ENCODE results near the gene C11orf42.

The C11orf42 gene

DNA sequence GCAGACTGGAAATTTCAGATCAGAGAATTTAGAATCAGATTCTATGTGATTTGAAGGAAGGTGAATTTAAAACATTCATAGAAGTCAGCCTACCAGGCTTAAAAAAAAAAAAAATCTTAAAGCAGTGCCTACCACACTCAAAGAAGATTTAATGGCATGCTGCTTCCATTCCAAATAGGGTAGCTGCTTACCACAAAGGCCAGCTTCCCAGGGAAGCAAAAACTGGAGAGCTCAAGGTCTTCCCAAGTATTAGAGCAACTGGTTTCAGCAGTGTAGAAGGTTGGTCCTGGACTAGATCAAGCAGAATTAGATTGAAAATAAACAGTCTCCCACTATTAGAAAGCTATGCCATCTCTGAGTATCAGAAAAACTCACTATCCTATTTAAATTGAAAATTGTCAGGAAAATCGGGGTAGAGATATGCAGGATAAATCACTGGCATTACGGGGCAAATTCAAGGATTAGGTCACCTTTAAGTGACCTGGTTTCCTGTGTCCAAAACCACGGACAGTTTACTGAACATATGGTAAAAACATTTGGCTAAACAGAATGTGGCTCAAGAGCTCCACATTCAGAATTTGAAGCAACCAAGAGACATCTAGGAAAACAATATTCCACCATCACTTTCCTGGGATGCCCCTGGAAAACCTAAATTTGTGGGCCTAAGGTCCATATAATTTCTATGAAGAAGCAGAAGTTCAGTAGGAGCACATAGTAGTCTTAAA lies 1.3 kb downstream of the C11orf42 start:
- Mint-ChIP-seq H3K4me3 (no peak overlapping the region), H3K27ac (no peak overlapping the region), H3K36me3 (ENCODE audit: low read depth) (peaks cover 9% of the 10 kb centered on the region), H3K9me3 (no peaks in the 10 kb centered on the region), H3K27me3 (no peaks in the 10 kb centered on the region), H3K4me1 (peaks cover 24% of the 10 kb centered on the region)
- ATAC-seq, result no peak
- DNase-seq, result no peak

DNA sequence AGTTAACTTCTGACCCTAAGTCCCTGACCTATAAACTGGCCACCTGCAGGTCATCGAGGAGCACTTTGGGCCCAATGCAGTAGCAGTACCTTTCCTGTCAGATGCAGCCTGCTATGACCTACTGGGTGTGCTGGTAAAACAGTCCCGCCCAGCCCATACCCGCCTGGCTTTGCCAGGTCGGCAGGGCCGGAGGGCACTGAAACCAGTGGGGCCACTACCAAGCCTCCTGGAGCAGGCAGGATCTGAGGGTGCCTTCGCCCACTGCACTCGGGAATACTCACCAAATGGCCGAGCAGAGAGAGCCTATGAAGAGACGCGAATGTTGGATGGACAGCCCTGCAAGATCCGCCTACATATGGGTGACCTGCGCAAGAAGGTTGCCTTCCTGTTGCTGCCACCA lies 4.4 kb downstream of the C11orf42 start:
- Mint-ChIP-seq H3K36me3 (ENCODE audit: low read depth) (peaks cover 6% of the 10 kb centered on the region), H3K9me3 (no peaks in the 10 kb centered on the region), H3K27me3 (no peaks in the 10 kb centered on the region), H3K27ac (no peak overlapping the region), H3K4me1 (no peaks in the 10 kb centered on the region), H3K4me3 (no peak overlapping the region)
- no peak for ATAC-seq
- no peak for DNase-seq

- ATAC-seq, result no peak
- no peaks in the 10 kb centered on the region for H3K4me1 Mint-ChIP-seq
- H3K9me3 Mint-ChIP-seq, result no peaks in the 10 kb centered on the region
- no peak overlapping the region for H3K4me3 Mint-ChIP-seq
- H3K27me3 Mint-ChIP-seq, result no peaks in the 10 kb centered on the region
- peaks cover 8% of the 10 kb centered on the region for H3K36me3 Mint-ChIP-seq (ENCODE audit: low read depth)
- no peak overlapping the region for H3K27ac Mint-ChIP-seq
- DNase-seq, result no peak
Observed at GRCh38 chr11:6210274-6210955, 5.1 kb downstream of the C11orf42 start.

DNA sequence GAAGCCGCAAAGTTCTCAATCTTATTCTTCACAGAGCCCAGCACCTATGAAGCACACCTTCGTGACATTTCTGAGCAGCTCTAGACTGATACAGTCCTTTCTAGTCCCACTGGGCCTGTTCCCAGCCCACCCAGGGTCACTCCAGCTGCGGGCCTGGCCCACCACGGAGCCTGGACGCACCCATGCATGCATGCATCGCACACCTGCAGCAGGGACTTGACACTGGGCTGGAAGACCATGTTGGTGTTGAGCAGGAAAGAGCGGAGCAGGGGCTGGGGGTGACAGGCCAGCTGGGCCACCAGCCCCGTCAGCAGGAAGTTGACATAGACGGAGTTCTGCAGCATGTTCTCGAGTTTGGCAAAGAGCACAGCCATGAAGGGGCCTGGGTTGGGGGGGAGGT lies 9.2 kb downstream of the C11orf42 start:
- peaks cover 17% of the 10 kb centered on the region for H3K36me3 Mint-ChIP-seq (ENCODE audit: low read depth)
- no peak for DNase-seq
- no peaks in the 10 kb centered on the region for H3K4me1 Mint-ChIP-seq
- no peak overlapping the region for H3K4me3 Mint-ChIP-seq
- ATAC-seq, result no peak
- no peaks in the 10 kb centered on the region for H3K27me3 Mint-ChIP-seq
- H3K27ac Mint-ChIP-seq, result no peak overlapping the region
- no peaks in the 10 kb centered on the region for H3K9me3 Mint-ChIP-seq

GRCh38 chr11:6216501-6216900 lies 11.1 kb downstream of the C11orf42 start:
- Mint-ChIP-seq H3K27ac (no peak overlapping the region), H3K4me3 (no peak overlapping the region)

GRCh38 chr11:6217722-6218121 lies 12.4 kb downstream of the C11orf42 start:
- Mint-ChIP-seq H3K9me3 (no peaks in the 10 kb centered on the region), H3K36me3 (ENCODE audit: low read depth) (peaks cover 34% of the 10 kb centered on the region), H3K27me3 (no peaks in the 10 kb centered on the region), H3K27ac (no peak overlapping the region), H3K4me1 (peaks cover 1% of the 10 kb centered on the region), H3K4me3 (no peak overlapping the region)
- DNase-seq, result no peak
- ATAC-seq, result no peak

More at GRCh38 chr11:6216501-6216900, 11.1 kb downstream of the C11orf42 start:
- H3K36me3 Mint-ChIP-seq (ENCODE audit: low read depth), result peaks cover 24% of the 10 kb centered on the region
- ATAC-seq (no peak), DNase-seq (no peak)
- H3K27me3 Mint-ChIP-seq, result no peaks in the 10 kb centered on the region
- no peaks in the 10 kb centered on the region for H3K9me3 Mint-ChIP-seq
- peaks cover 1% of the 10 kb centered on the region for H3K4me1 Mint-ChIP-seq

GRCh38 chr11:6219359-6219758 lies 14.0 kb downstream of the C11orf42 start:
- Mint-ChIP-seq H3K27me3 (no peaks in the 10 kb centered on the region), H3K4me1 (peaks cover 1% of the 10 kb centered on the region), H3K36me3 (ENCODE audit: low read depth) (peaks cover 36% of the 10 kb centered on the region), H3K4me3 (no peak overlapping the region), H3K27ac (no peak overlapping the region), H3K9me3 (no peaks in the 10 kb centered on the region)
- ATAC-seq, result no peak
- no peak for DNase-seq

GRCh38 chr11:6223854-6224253 lies 18.5 kb downstream of the C11orf42 start:
- no peak for DNase-seq
- H3K36me3 Mint-ChIP-seq (ENCODE audit: low read depth), result peaks cover 23% of the 10 kb centered on the region
- H3K4me1 Mint-ChIP-seq, result peaks cover 16% of the 10 kb centered on the region
- H3K4me3 Mint-ChIP-seq, result no peak overlapping the region
- no peak overlapping the region for H3K27ac Mint-ChIP-seq
- no peaks in the 10 kb centered on the region for H3K9me3 Mint-ChIP-seq
- no peaks in the 10 kb centered on the region for H3K27me3 Mint-ChIP-seq
- no peak for ATAC-seq

DNA sequence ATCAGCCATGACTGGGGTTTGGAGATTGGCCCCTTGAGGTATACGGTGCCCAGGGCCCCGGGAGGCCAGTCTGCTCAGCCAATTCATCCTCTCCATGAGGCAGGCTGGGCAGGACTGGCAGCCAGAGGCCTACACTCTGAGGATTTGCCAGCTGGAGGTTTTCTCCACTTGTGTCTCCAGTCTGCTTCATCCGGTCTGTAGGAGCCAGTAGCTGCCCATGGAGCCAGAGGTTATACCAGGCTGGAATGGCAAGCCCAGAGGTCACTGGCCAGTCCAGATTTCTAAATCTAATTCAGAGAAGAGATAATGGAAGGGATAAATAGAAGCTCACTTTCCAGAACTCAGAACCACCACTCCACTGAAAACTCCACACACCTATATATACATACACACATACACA lies 19.1 kb downstream of the C11orf42 start:
- Mint-ChIP-seq H3K27me3 (no peaks in the 10 kb centered on the region), H3K4me3 (no peak overlapping the region), H3K36me3 (ENCODE audit: low read depth) (peaks cover 23% of the 10 kb centered on the region), H3K27ac (no peak overlapping the region), H3K4me1 (peaks cover 21% of the 10 kb centered on the region), H3K9me3 (no peaks in the 10 kb centered on the region)
- no peak for DNase-seq
- no peak for ATAC-seq

- Mint-ChIP-seq H3K4me1 (peaks cover 26% of the 10 kb centered on the region), H3K9me3 (no peaks in the 10 kb centered on the region), H3K4me3 (no peak overlapping the region), H3K27me3 (no peaks in the 10 kb centered on the region), H3K36me3 (ENCODE audit: low read depth) (peaks cover 23% of the 10 kb centered on the region), H3K27ac (no peak overlapping the region)
- DNase-seq, result no peak
- ATAC-seq, result no peak
Observed at GRCh38 chr11:6225024-6225423, 19.7 kb downstream of the C11orf42 start.

DNA sequence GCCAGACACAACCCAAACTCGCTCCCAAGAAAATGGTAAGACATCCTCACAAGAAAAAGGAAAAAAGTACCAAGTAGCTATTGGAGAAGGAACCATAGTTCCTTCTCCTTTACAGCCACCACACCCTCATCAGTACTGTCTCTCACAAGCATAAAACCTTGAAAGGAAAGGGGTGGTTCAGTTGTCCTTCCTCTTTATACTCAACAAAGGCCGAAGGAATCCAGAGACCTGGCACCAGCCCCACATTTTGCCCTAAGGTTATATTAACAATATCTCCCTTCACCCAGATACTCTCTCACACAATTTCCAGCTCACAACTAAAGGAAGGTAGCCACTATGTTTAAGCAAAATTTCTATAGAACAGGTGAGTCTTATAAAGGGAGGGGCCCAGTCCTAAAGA lies 20.5 kb downstream of the C11orf42 start:
- Mint-ChIP-seq H3K36me3 (ENCODE audit: low read depth) (peaks cover 17% of the 10 kb centered on the region), H3K4me3 (no peak overlapping the region), H3K9me3 (no peaks in the 10 kb centered on the region), H3K4me1 (peaks cover 34% of the 10 kb centered on the region), H3K27ac (no peak overlapping the region), H3K27me3 (no peaks in the 10 kb centered on the region)
- ATAC-seq (no peak), DNase-seq (no peak)

- no peaks in the 10 kb centered on the region for H3K27me3 Mint-ChIP-seq
- no peaks in the 10 kb centered on the region for H3K9me3 Mint-ChIP-seq
- ATAC-seq (no peak), DNase-seq (no peak)
- peaks cover 4% of the 10 kb centered on the region for H3K36me3 Mint-ChIP-seq (ENCODE audit: low read depth)
- no peak overlapping the region for H3K4me3 Mint-ChIP-seq
- no peak overlapping the region for H3K27ac Mint-ChIP-seq
- peaks cover 48% of the 10 kb centered on the region for H3K4me1 Mint-ChIP-seq
Observed at GRCh38 chr11:6228520-6228919, 23.2 kb downstream of the C11orf42 start.

DNA sequence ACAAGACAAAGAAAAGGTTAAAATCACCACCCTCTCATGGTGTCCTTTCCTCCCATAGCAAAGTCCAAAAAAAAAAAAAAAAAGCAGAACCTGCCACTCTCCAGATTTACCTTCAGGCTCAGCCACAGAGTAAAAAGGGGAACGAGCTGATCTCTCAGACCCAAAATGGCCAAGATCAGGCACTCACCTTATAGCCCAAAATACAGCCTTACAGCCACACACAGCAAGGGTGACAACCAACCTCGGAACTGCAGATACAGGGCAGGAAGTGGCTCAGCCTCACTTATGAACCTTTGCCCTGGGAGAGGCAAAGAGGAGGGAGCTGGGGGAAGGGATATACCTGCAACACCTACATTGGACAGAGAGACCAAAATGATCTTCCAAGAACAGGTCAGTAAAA lies 24.6 kb downstream of the C11orf42 start:
- ATAC-seq (no peak), DNase-seq (no peak)
- H3K4me1 Mint-ChIP-seq, result peaks cover 57% of the 10 kb centered on the region
- no peak overlapping the region for H3K27ac Mint-ChIP-seq
- no peaks in the 10 kb centered on the region for H3K9me3 Mint-ChIP-seq
- no peaks in the 10 kb centered on the region for H3K27me3 Mint-ChIP-seq
- peaks cover 4% of the 10 kb centered on the region for H3K36me3 Mint-ChIP-seq (ENCODE audit: low read depth)
- no peak overlapping the region for H3K4me3 Mint-ChIP-seq

DNA sequence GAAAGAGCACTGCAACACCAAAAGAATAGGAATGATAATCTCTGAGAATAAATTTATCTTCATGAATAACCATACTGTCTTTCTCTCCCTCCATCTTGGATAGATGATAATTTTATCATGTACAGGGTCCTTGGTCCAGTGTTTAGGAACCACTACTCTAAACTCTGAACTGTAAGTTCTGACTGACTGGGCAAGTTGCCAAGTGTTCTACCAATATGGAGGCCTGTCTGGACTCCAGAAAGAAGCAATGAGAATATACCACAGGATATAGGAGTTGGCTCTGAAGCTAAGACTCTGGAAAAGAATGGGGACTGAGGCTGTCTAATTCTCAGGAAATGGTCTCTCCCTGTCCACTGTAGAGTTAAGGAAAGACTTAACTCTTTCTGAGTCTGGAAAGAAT lies 27.5 kb downstream of the C11orf42 start:
- Mint-ChIP-seq H3K27ac (no peak overlapping the region), H3K4me3 (peak overlapping the region; percentile 48), H3K4me1 (peaks cover 52% of the 10 kb centered on the region), H3K27me3 (no peaks in the 10 kb centered on the region), H3K9me3 (no peaks in the 10 kb centered on the region), H3K36me3 (ENCODE audit: low read depth) (no peaks in the 10 kb centered on the region)
- ATAC-seq (no peak), DNase-seq (no peak)

GRCh38 chr11:6233984-6234386 lies 28.6 kb downstream of the C11orf42 start:
- ATAC-seq (no peak), DNase-seq (no peak)
- Mint-ChIP-seq H3K36me3 (ENCODE audit: low read depth) (no peaks in the 10 kb centered on the region), H3K27ac (peak overlapping the region; percentile 88), H3K4me3 (peak overlapping the region; percentile 93), H3K9me3 (no peaks in the 10 kb centered on the region), H3K27me3 (no peaks in the 10 kb centered on the region), H3K4me1 (peaks cover 46% of the 10 kb centered on the region)

Data from activated naive CD8-positive, alpha-beta T cell treated with anti-CD3 and anti-CD28 coated beads, Interleukin-2, amount 50 U/mL, for 24 hours (primary cell).